Left ventricle myocardium inferior (tissue), 1 donor: ENCODE measurements around the gene HNRNPA3. TPM values are rescaled to one million over a fixed set of nuclear protein-coding genes. Genes with fewer than 3 reads are reported as not detected.

Source experiments
- DNase-seq: peaks from one replicate; pipeline ENCODE4 v3.0.0-alpha.2; 2020
- H3K27ac ChIP-seq: fragments of 200-600 bp; replicated peaks from 2 replicates; pipeline ENCODE4 v1.8.0; 2021
- H3K27me3 ChIP-seq: fragments of 200-600 bp; 2 replicates; pipeline ENCODE4 v1.8.0; 2021; ENCODE audit warnings: low read depth
- H3K36me3 ChIP-seq: fragments of 200-600 bp; 2 replicates; pipeline ENCODE4 v1.8.0; 2021
- H3K4me1 ChIP-seq: fragments of 200-600 bp; 2 replicates; pipeline ENCODE4 v1.8.0; 2021
- H3K4me3 ChIP-seq: fragments of 200-600 bp; 2 replicates; pipeline ENCODE4 v1.8.0; 2021; ENCODE audit warnings: mild to moderate bottlenecking, moderate library complexity
- H3K9me3 ChIP-seq: fragments of 200-600 bp; replicated peaks from 2 replicates; pipeline ENCODE4 v1.8.0; 2021
- CTCF ChIP-seq: fragments of 200-600 bp; IDR thresholded peaks from 2 replicates; pipeline ENCODE4 v1.8.0; 2021; ENCODE audit warnings: antibody characterized with exemption, mild to moderate bottlenecking, borderline replicate concordance
- intact Hi-C: fragments of 100-400 bp; cut with micrococcal nuclease; formaldehyde crosslinking; loops from one replicate; pipeline ENCODE4 v1.11.0; 2022
- total RNA-seq: library from RNA; stranded (reverse); fragmentation: NEBNext Ultra II Directional; extraction: Animal tissue kit (Norgen Biotek cat#: 25700); gene quantifications from one replicate; pipeline ENCODE4 v1.2.1, GENCODE V29; 2021
- donor health status: DM: no; HTN: yes; CAD: no; lungs with severe emphysema.

Gene HNRNPA3
- total RNA-seq, 1 donor from 2014 or later: 73.2 TPM

- Histone ChIP-seq H3K4me1 (peaks cover 100% of the 10 kb centered on the region), H3K9me3 (no peaks in the 10 kb centered on the region), H3K27me3 (no peaks in the 10 kb centered on the region), H3K4me3 (no peak overlapping the region), H3K27ac (peak overlapping the region; percentile 65), H3K36me3 (no peaks in the 10 kb centered on the region)
- intact Hi-C loops: no loop called here
- no peak for TF ChIP-seq CTCF
- DNase-seq: no peak
Measured at GRCh38 chr2:177250461-177250860, 37.9 kb downstream of the HNRNPA3 start.

GRCh38 chr2:177251165-177251542 is 38.6 kb downstream of the HNRNPA3 start:
- H3K4me1 ChIP-seq: peaks cover 100% of the 10 kb centered on the region
- H3K9me3 ChIP-seq: no peaks in the 10 kb centered on the region
- DNase-seq: no peak
- peak overlapping the region; percentile 65 for H3K27ac ChIP-seq
- no peaks in the 10 kb centered on the region for H3K36me3 ChIP-seq
- H3K4me3 ChIP-seq: no peak overlapping the region
- intact Hi-C loops: no loop called here
- no peaks in the 10 kb centered on the region for H3K27me3 ChIP-seq
- TF ChIP-seq CTCF: no peak

GRCh38 chr2:177252808-177253531 is 40.4 kb downstream of the HNRNPA3 start:
- no peak for TF ChIP-seq CTCF
- peak overlapping the region; percentile 11 for H3K4me3 ChIP-seq
- H3K9me3 ChIP-seq: peaks cover under 1% of the 10 kb centered on the region
- H3K4me1 ChIP-seq: peaks cover 100% of the 10 kb centered on the region
- no peaks in the 10 kb centered on the region for H3K27me3 ChIP-seq
- DNase-seq: no peak
- intact Hi-C loops: no loop called here
- H3K36me3 ChIP-seq: no peaks in the 10 kb centered on the region
- peak overlapping the region; percentile 65 for H3K27ac ChIP-seq

GRCh38 chr2:177253704-177254103 is 41.1 kb downstream of the HNRNPA3 start:
- H3K4me3 ChIP-seq: peak overlapping the region; percentile 7
- H3K36me3 ChIP-seq: no peaks in the 10 kb centered on the region
- no peak for DNase-seq
- peaks cover 3% of the 10 kb centered on the region for H3K9me3 ChIP-seq
- no peak for TF ChIP-seq CTCF
- intact Hi-C loops: no loop called here
- H3K27ac ChIP-seq: peak overlapping the region; percentile 22
- peaks cover 100% of the 10 kb centered on the region for H3K4me1 ChIP-seq
- H3K27me3 ChIP-seq: no peaks in the 10 kb centered on the region

- H3K9me3 ChIP-seq: peaks cover 3% of the 10 kb centered on the region
- peaks cover 100% of the 10 kb centered on the region for H3K4me1 ChIP-seq
- H3K36me3 ChIP-seq: no peaks in the 10 kb centered on the region
- H3K27me3 ChIP-seq: no peaks in the 10 kb centered on the region
- TF ChIP-seq CTCF: peak; percentile 49
- intact Hi-C loops: no loop called here
- H3K4me3 ChIP-seq: peak overlapping the region; percentile 7
- peak overlapping the region; percentile 22 for H3K27ac ChIP-seq
- DNase-seq: no peak
Measured at GRCh38 chr2:177254433-177255226, 42.0 kb downstream of the HNRNPA3 start.
